Stomach (tissue), 9 donors: ENCODE results near the gene HSPA12A. TPM values are rescaled to one million over a fixed set of nuclear protein-coding genes. Genes with fewer than 3 reads are reported as not detected.

Experiments used
- DNase-seq, 2 donors: peaks; one replicate each; pipeline versions ENCODE4 v3.0.0 to v3.0.0-alpha.2; 2013 to 2019
- H3K27ac ChIP-seq, 5 donors: fragments of 200-600 bp in 4 of 5; sonication (generic) in 4 of 5; one replicate each; pipeline ENCODE4 v1.5.1; 2013 to 2019; ENCODE audit warnings: mild to moderate bottlenecking in 1 of 5, moderate library complexity in 1 of 5
- H3K27me3 ChIP-seq, 3 donors: fragments of 200-600 bp; sonication (generic); one replicate each; pipeline ENCODE4 v1.5.1; 2017 to 2019; ENCODE audit warnings: mixed run types in 1 of 3
- H3K36me3 ChIP-seq, 4 donors: fragments of 200-600 bp; sonication (generic); 1 replicate in 3 of 4; 2 replicates in 1 of 4; pipeline ENCODE4 v1.5.1; 2016 to 2019
- H3K4me1 ChIP-seq, 4 donors: fragments of 200-600 bp; sonication (generic); one replicate each; pipeline ENCODE4 v1.5.1; 2016 to 2019
- H3K4me3 ChIP-seq, 4 donors: fragments of 200-600 bp; sonication (generic) in 3 of 4; one replicate each; pipeline ENCODE4 v1.5.1; 2016 to 2019; ENCODE audit warnings: mild to moderate bottlenecking in 1 of 4
- H3K9me3 ChIP-seq, 4 donors: fragments of 200-600 bp; sonication (generic); one replicate each; pipeline ENCODE4 v1.5.1; 2016 to 2019
- CTCF ChIP-seq, 7 experiments: fragments of 450-650 bp in 4 of 7; fragments of 200-600 bp in 3 of 7; sonication (generic) in 3 of 7; IDR thresholded peaks; one replicate each; pipeline ENCODE4 v1.5.1; 2016 to 2019; ENCODE audit warnings: antibody characterized with exemption in 7 of 7, control low read depth in 2 of 7, mild to moderate bottlenecking in 1 of 7
- EP300 ChIP-seq: sonication (generic); formaldehyde crosslinking; IDR thresholded peaks from one replicate; pipeline ENCODE4 v1.6.1; 2017; ENCODE audit warnings: antibody characterized with exemption
- POLR2A ChIP-seq, 4 donors: fragments of 450-650 bp; IDR thresholded peaks; one replicate each; pipeline ENCODE4 v1.6.1; 2016; ENCODE audit warnings: antibody characterized with exemption in 4 of 4, control low read depth in 2 of 4, mild to moderate bottlenecking in 1 of 4, moderate library complexity in 1 of 4
- POLR2AphosphoS5 ChIP-seq, 3 donors: sonication (generic); formaldehyde crosslinking; IDR thresholded peaks; one replicate each; pipeline ENCODE4 v1.6.1; 2016; ENCODE audit warnings: antibody characterized with exemption in 3 of 3
- WGBS, 5 donors: extraction: QIAGEN DNeasy Blood & Tissue Kit in 3 of 5; methylation state at CpG; one replicate each; pipeline versions ENCODE4 v1.1.5 to v1.1.7; 2013 to 2018; 5-methylcytosine and 5-hydroxymethylcytosine counted together
- intact Hi-C: fragments of 100-400 bp; cut with DNase I; formaldehyde crosslinking; loops from one replicate; pipeline ENCODE4 v1.15.1; 2023; ENCODE audit warnings: low total_unique reads
- polyA plus RNA-seq, 3 donors: library from polyadenylated mRNA; stranded (reverse); fragments of 200-250 nt; gene quantifications; one replicate each; pipeline ENCODE4 v1.2.3, GENCODE V29; 2013
- total RNA-seq, 5 donors: library from RNA; depleted of rRNA; stranded (reverse); fragments of >200 nt; gene quantifications; one replicate each; pipeline versions ENCODE4 v1.1.0 to v1.2.3, GENCODE V29; 2014 to 2016
- donor health status: healthy with polysubstance abuse.
- donor health status: Bipolar disorder and iron deficiency.
- donor health status: healthy.

HSPA12A gene
- total and polyA plus RNA-seq, 8 donors, result 2.0 to 25.5 (median 4.1) TPM

GRCh38 chr10:116689744-116690143 lies 52.6 kb downstream of the HSPA12A start:
- Histone ChIP-seq H3K27me3 (no peaks in the 10 kb centered on the region), H3K9me3 (no peaks in the 10 kb centered on the region), H3K4me3 (no peak overlapping the region), H3K27ac (no peak overlapping the region), H3K36me3 (no peaks in the 10 kb centered on the region), H3K4me1 (peaks cover 0 to 35% (median 12%) of the 10 kb centered on the region in 4 donors)
- intact Hi-C loops, result loop anchor here (5.0 kb wide), 1 partner anchor 98 kb away; no protein-coding TSS in a partner anchor
- 84 to 94% (median 88%) methylated on average over 4 of the region's 4 CpGs for WGBS, 5 donors
- TF ChIP-seq POLR2A (IDR thresholded peaks at IDR 0.05) (no peak), EP300 (no peak), CTCF (IDR thresholded peaks at IDR 0.05) (no peak), POLR2AphosphoS5 (IDR thresholded peaks at IDR 0.05) (no peak)
- DNase-seq, result no peak

GRCh38 chr10:116688741-116689495 lies 53.4 kb downstream of the HSPA12A start:
- H3K4me1 ChIP-seq, result peaks cover 0 to 29% (median 12%) of the 10 kb centered on the region in 4 donors
- no peak for DNase-seq
- no peaks in the 10 kb centered on the region for H3K27me3 ChIP-seq
- TF ChIP-seq POLR2A (IDR thresholded peaks at IDR 0.05), result no peak
- no peak for TF ChIP-seq POLR2AphosphoS5 (IDR thresholded peaks at IDR 0.05)
- TF ChIP-seq EP300, result no peak
- TF ChIP-seq CTCF (IDR thresholded peaks at IDR 0.05), result no peak
- H3K27ac ChIP-seq, result peak overlapping the region in 3 of 5 donors; percentile 4 to 37 (median 4)
- no peak overlapping the region for H3K4me3 ChIP-seq
- no peaks in the 10 kb centered on the region for H3K36me3 ChIP-seq
- intact Hi-C loops, result loop anchor here (5.0 kb wide), 1 partner anchor 98 kb away; no protein-coding TSS in a partner anchor
- WGBS, 5 donors, result 66 to 84% (median 77%) methylated on average over 7 of the region's 7 CpGs
- no peaks in the 10 kb centered on the region for H3K9me3 ChIP-seq

- Histone ChIP-seq H3K36me3 (no peaks in the 10 kb centered on the region), H3K4me3 (no peak overlapping the region), H3K27me3 (no peaks in the 10 kb centered on the region), H3K27ac (peak overlapping the region in 2 of 5 donors; percentile 4 to 37), H3K4me1 (peaks cover 0 to 29% (median 12%) of the 10 kb centered on the region in 4 donors), H3K9me3 (no peaks in the 10 kb centered on the region)
- intact Hi-C loops, result loop anchor here (5.0 kb wide), 1 partner anchor 99 kb away; no protein-coding TSS in a partner anchor
- peak in 1 of 2 donors; percentile 54 for DNase-seq
- WGBS, 5 donors, result 35 to 58% (median 48%) methylated on average over 7 of the region's 7 CpGs
- no peak for TF ChIP-seq POLR2A (IDR thresholded peaks at IDR 0.05)
- no peak for TF ChIP-seq EP300
- TF ChIP-seq POLR2AphosphoS5 (IDR thresholded peaks at IDR 0.05), result no peak
Observed at GRCh38 chr10:116688241-116688711, 54.1 kb downstream of the HSPA12A start.

- H3K9me3 ChIP-seq, result no peaks in the 10 kb centered on the region
- 59 to 71% (median 64%) methylated on average over 6 of the region's 6 CpGs for WGBS, 5 donors
- no peaks in the 10 kb centered on the region for H3K36me3 ChIP-seq
- intact Hi-C loops, result loop anchor here (5.0 kb wide), 1 partner anchor 100 kb away; no protein-coding TSS in a partner anchor
- H3K27me3 ChIP-seq, result no peaks in the 10 kb centered on the region
- DNase-seq, result no peak
- no peak overlapping the region for H3K27ac ChIP-seq
- H3K4me3 ChIP-seq, result no peak overlapping the region
- TF ChIP-seq POLR2A (IDR thresholded peaks at IDR 0.05), result no peak
- no peak for TF ChIP-seq EP300
- TF ChIP-seq CTCF (IDR thresholded peaks at IDR 0.05), result no peak
- TF ChIP-seq POLR2AphosphoS5 (IDR thresholded peaks at IDR 0.05), result no peak
- peaks cover 0 to 29% (median 12%) of the 10 kb centered on the region in 4 donors for H3K4me1 ChIP-seq
Observed at GRCh38 chr10:116687633-116688032, 54.7 kb downstream of the HSPA12A start.
